IMR-90 (cell line): ENCODE measurements around the gene OR10A2. TPM values are rescaled to one million over a fixed set of nuclear protein-coding genes. Genes with fewer than 3 reads are reported as not detected.

Experiments used
- ATAC-seq: fragments of 200-7000 bp; cut with Tn5 transposase; 2 replicates; pipeline ENCODE4 v1.9.1; 2020; ENCODE audit warnings: low read depth, mild to moderate bottlenecking, moderate library complexity
- BruUV-seq: library from RNA; stranded (reverse); fragments of 400-500 nt; replicated peaks from 2 replicates; lab custom pipeline; 2021; lab: Mats Ljungman, UMichigan
- CTCF ChIA-PET: fragments of 300-600 bp; formaldehyde crosslinking; extraction: SDS; loops from one replicate; lab custom pipeline; 2021; ENCODE audit warnings: antibody characterized with exemption; lab: Yijun Ruan, JAX
- POLR2A ChIA-PET: fragments of 300-600 bp; sonication (Branson Sonifier 250); formaldehyde crosslinking; loops from one replicate; lab custom pipeline; 2022; ENCODE audit warnings: antibody characterized with exemption; ENCODE audit not compliant: unreplicated experiment; lab: Charles Lee
- DNase-seq: peaks from one replicate; pipeline ENCODE4 v3.0.0; 2013
- H2AFZ ChIP-seq: replicated peaks from 2 replicates; pipeline ENCODE3; 2013; ENCODE audit warnings: low read length, mild to moderate bottlenecking; ENCODE audit not compliant: poor library complexity
- H2AK5ac ChIP-seq: 2 replicates; pipeline ENCODE4 v1.6.1; 2013; ENCODE audit warnings: low read depth, low read length, inconsistent platforms
- H2AK9ac ChIP-seq: replicated peaks from 2 replicates; pipeline ENCODE3; 2013; ENCODE audit warnings: mild to moderate bottlenecking, low read depth, low read length, moderate library complexity; ENCODE audit not compliant: poor library complexity
- H2BK120ac ChIP-seq: 2 replicates; pipeline ENCODE4 v1.6.1; 2013; ENCODE audit warnings: low read depth, low read length, inconsistent platforms
- H2BK15ac ChIP-seq: 3 replicates; pipeline ENCODE4 v1.6.1; 2013; ENCODE audit warnings: low read depth, low read length, inconsistent platforms
- H2BK20ac ChIP-seq: 2 replicates; pipeline ENCODE4 v1.6.1; 2013; ENCODE audit warnings: low read depth, mild to moderate bottlenecking, inconsistent platforms, low read length, moderate library complexity
- H2BK5ac ChIP-seq: 2 replicates; pipeline ENCODE4 v1.6.1; 2013; ENCODE audit warnings: mild to moderate bottlenecking, low read depth, low read length, inconsistent platforms; ENCODE audit not compliant: poor library complexity, severe bottlenecking
- H3K14ac ChIP-seq: replicated peaks from 2 replicates; pipeline ENCODE4 v1.6.1; 2013; ENCODE audit warnings: low read depth, low read length, inconsistent platforms
- H3K18ac ChIP-seq: 2 replicates; pipeline ENCODE4 v1.6.1; 2013; ENCODE audit warnings: low read depth, low read length, control low read depth
- H3K23ac ChIP-seq: 2 replicates; pipeline ENCODE4 v1.6.1; 2013; ENCODE audit warnings: low read depth, low read length, inconsistent platforms
- H3K27ac ChIP-seq: 2 replicates; pipeline ENCODE4 v1.5.1; 2013; ENCODE audit warnings: mild to moderate bottlenecking, control low read depth, low read length; ENCODE audit not compliant: insufficient read depth
- H3K27me3 ChIP-seq: 2 replicates; pipeline ENCODE4 v1.6.1; 2013; ENCODE audit warnings: low read length; ENCODE audit not compliant: control insufficient read depth, insufficient read depth
- H3K36me3 ChIP-seq: 2 replicates; pipeline ENCODE4 v1.6.1; 2013; ENCODE audit warnings: low read length, mixed read lengths; ENCODE audit not compliant: control insufficient read depth, insufficient read depth
- H3K4ac ChIP-seq: 2 replicates; pipeline ENCODE4 v1.6.1; 2013; ENCODE audit warnings: low read depth, low read length, inconsistent platforms
- H3K4me1 ChIP-seq: 2 replicates; pipeline ENCODE4 v1.6.1; 2013; ENCODE audit warnings: low read length, mixed read lengths; ENCODE audit not compliant: control insufficient read depth, insufficient read depth
- H3K4me2 ChIP-seq: 2 replicates; pipeline ENCODE4 v1.6.1; 2013; ENCODE audit warnings: low read depth, mild to moderate bottlenecking, control low read depth, low read length, moderate library complexity
- H3K4me3 ChIP-seq: 2 replicates; pipeline ENCODE4 v1.5.1; 2013; ENCODE audit warnings: low read depth, mild to moderate bottlenecking, control low read depth, low read length, moderate library complexity; ENCODE audit not compliant: insufficient read depth
- H3K56ac ChIP-seq: 2 replicates; pipeline ENCODE4 v1.6.1; 2013; ENCODE audit warnings: low read length, inconsistent platforms; ENCODE audit not compliant: insufficient read depth; ENCODE audit errors: extremely low read depth
- H3K79me1 ChIP-seq, 2 experiments: 2 replicates each; pipeline ENCODE4 v1.6.1; 2013; ENCODE audit warnings: low read length in 2 of 2, inconsistent platforms in 1 of 2, low read depth in 1 of 2
- H3K9ac ChIP-seq: 2 replicates; pipeline ENCODE4 v1.6.1; 2013; ENCODE audit warnings: low read depth, low read length, control low read depth
- H3K9me1 ChIP-seq: 2 replicates; pipeline ENCODE4 v1.6.1; 2013; ENCODE audit warnings: low read length, inconsistent platforms; ENCODE audit not compliant: insufficient read depth
- H3K9me3 ChIP-seq: 2 replicates; pipeline ENCODE4 v1.6.1; 2013; ENCODE audit warnings: low read length; ENCODE audit not compliant: control insufficient read depth, insufficient read depth
- H4K20me1 ChIP-seq: 2 replicates; pipeline ENCODE4 v1.6.1; 2013; ENCODE audit warnings: low read length, inconsistent platforms; ENCODE audit not compliant: insufficient read depth
- H4K5ac ChIP-seq: 2 replicates; pipeline ENCODE4 v1.6.1; 2013; ENCODE audit warnings: mild to moderate bottlenecking, low read depth, low read length, control low read depth
- H4K8ac ChIP-seq, 2 experiments: 2 replicates each; pipeline ENCODE4 v1.6.1; 2013; ENCODE audit warnings: low read depth in 2 of 2, low read length in 2 of 2, control low read depth in 1 of 2, inconsistent platforms in 1 of 2
- H4K91ac ChIP-seq: 2 replicates; pipeline ENCODE4 v1.6.1; 2013; ENCODE audit warnings: low read depth, low read length, inconsistent platforms; ENCODE audit not compliant: insufficient read depth
- BHLHE40 ChIP-seq: fragments of 150-350 bp; IDR thresholded peaks from 2 replicates; pipeline ENCODE4 v1.6.1; 2016; ENCODE audit warnings: mild to moderate bottlenecking, low read depth, low read length
- CTCF ChIP-seq: conservative IDR thresholded peaks from 2 replicates; pipeline ENCODE4 v1.5.1; 2012; ENCODE audit warnings: mild to moderate bottlenecking, low read depth, low read length, improper control_type of control experiment
- MAFK ChIP-seq: IDR thresholded peaks from 2 replicates; pipeline ENCODE4 v1.6.1; 2012; ENCODE audit warnings: low read depth, low read length, improper control_type of control experiment
- MAZ ChIP-seq: IDR thresholded peaks from 2 replicates; pipeline ENCODE4 v1.6.1; 2012; ENCODE audit warnings: low read depth, mild to moderate bottlenecking, low read length, improper control_type of control experiment, moderate library complexity, borderline replicate concordance
- NFE2L2 ChIP-seq: fragments of 150-350 bp; IDR thresholded peaks from 2 replicates; pipeline ENCODE4 v1.6.1; 2016; ENCODE audit warnings: low read depth, mild to moderate bottlenecking, low read length
- RCOR1 ChIP-seq: IDR thresholded peaks from 2 replicates; pipeline ENCODE4 v1.6.1; 2012; ENCODE audit warnings: mild to moderate bottlenecking, low read length, improper control_type of control experiment; ENCODE audit not compliant: insufficient replicate concordance
- RFX5 ChIP-seq: IDR thresholded peaks from 2 replicates; pipeline ENCODE4 v1.8.0; 2012; ENCODE audit warnings: low read depth, mild to moderate bottlenecking, low read length, moderate library complexity
- SMC3 ChIP-seq: fragments of 150-350 bp; IDR thresholded peaks from 2 replicates; pipeline ENCODE4 v1.6.1; 2016; ENCODE audit warnings: low read depth, mild to moderate bottlenecking, antibody characterized with exemption, low read length, moderate library complexity
- USF2 ChIP-seq: fragments of 150-350 bp; IDR thresholded peaks from 2 replicates; pipeline ENCODE4 v1.6.1; 2017; ENCODE audit warnings: mild to moderate bottlenecking, antibody characterized with exemption, low read length, low read depth
- WGBS, 2 experiments: methylation state at CpG; one replicate each; pipeline versions ENCODE4 v1.1.5 to v1.1.7; 2013; ENCODE audit warnings: missing lambda C conversion rate in 2 of 2; ENCODE audit not compliant: insufficient read length in 1 of 2; ENCODE audit errors: extremely low coverage in 2 of 2; 5-methylcytosine and 5-hydroxymethylcytosine counted together
- dilution Hi-C: fragments of 300-500 bp; cut with HindIII; formaldehyde crosslinking; loops from one replicate; pipeline ENCODE4 v1.14.3; 2018; ENCODE audit warnings: low sequenced_read_pairs; ENCODE audit not compliant: unreplicated experiment
- in situ Hi-C: fragments of 300-500 bp; cut with MboI; formaldehyde crosslinking; loops from 3 replicates; pipeline ENCODE4 v1.14.3; 2019; ENCODE audit warnings: low sequenced_read_pairs, inconsistent platforms, mixed read lengths
- intact Hi-C: fragments of 100-400 bp; cut with micrococcal nuclease; formaldehyde crosslinking; loops from 2 replicates; pipeline ENCODE4 v1.10.0; 2022
- polyA plus RNA-seq, 3 experiments: library from polyadenylated mRNA; depleted of rRNA; stranded (reverse); fragments of >200 nt; gene quantifications; 2 replicates each; pipeline ENCODE4 v1.2.3, GENCODE V29; 2012; ENCODE audit warnings: low replicate concordance in 1 of 3
- total RNA-seq: library from RNA; depleted of rRNA; stranded (reverse); fragments of >200 nt; gene quantifications from 2 replicates; pipeline ENCODE4 v1.2.3, GENCODE V29; 2012

The OR10A2 gene
- total and polyA plus RNA-seq, 2 of the 4 experiments (the other 2 are of a cell fraction): not detected

- Histone ChIP-seq H3K27ac (no peak overlapping the region), H2AK9ac (no peak overlapping the region), H2BK5ac (no peak overlapping the region), H4K8ac (no peak overlapping the region), H2AK5ac (no peak overlapping the region), H3K79me1 (no peaks in the 10 kb centered on the region), H3K4ac (no peak overlapping the region), H3K4me3 (no peak overlapping the region), H2BK20ac (no peak overlapping the region), H2AFZ (no peak overlapping the region), H3K9ac (no peak overlapping the region), H3K14ac (no peak overlapping the region), H3K9me3 (no peaks in the 10 kb centered on the region), H4K91ac (no peak overlapping the region), H3K4me1 (no peaks in the 10 kb centered on the region), H3K36me3 (no peaks in the 10 kb centered on the region), H3K18ac (no peak overlapping the region), H3K56ac (no peak overlapping the region), H3K4me2 (no peak overlapping the region), H3K27me3 (no peaks in the 10 kb centered on the region), H3K9me1 (no peaks in the 10 kb centered on the region), H3K23ac (no peak overlapping the region), H4K20me1 (no peaks in the 10 kb centered on the region), H2BK120ac (no peak overlapping the region), H2BK15ac (no peak overlapping the region), H4K5ac (no peak overlapping the region)
- DNase-seq (no peak), ATAC-seq (no peak)
- in situ Hi-C loops: no loop called here
- ChIA-PET CTCF (no interaction called here), POLR2A (no interaction called here)
- intact Hi-C loops: no loop called here
- WGBS, 2 experiments: no CpG with 5 or more reads among the region's 3 CpGs
- BruUV-seq: no TSS peak
- dilution Hi-C loops: no loop called here
- no peak for TF ChIP-seq CTCF
- TF ChIP-seq NFE2L2: no peak
- TF ChIP-seq MAZ: no peak
- TF ChIP-seq BHLHE40: no peak
- no peak for TF ChIP-seq RCOR1
- no peak for TF ChIP-seq SMC3
- no peak for TF ChIP-seq RFX5
- peak; percentile 44 for TF ChIP-seq MAFK
- TF ChIP-seq USF2: no peak
Measured at GRCh38 chr11:6911378-6911777, 48.5 kb downstream of the OR10A2 start.
